Neural crest cell (in vitro differentiated cells): ENCODE measurements around the gene RELL1. TPM values are rescaled to one million over a fixed set of nuclear protein-coding genes. Genes with fewer than 3 reads are reported as not detected.

Source experiments
- DNase-seq: peaks from one replicate; pipeline ENCODE4 v3.0.0; 2021; ENCODE audit warnings: low read depth, mixed read lengths, low spot score
- H3K27ac Mint-ChIP-seq: one replicate; pipeline ENCODE4 v1.8.0; 2021; ENCODE audit warnings: mild to moderate bottlenecking, mixed read lengths; ENCODE audit not compliant: unreplicated experiment
- H3K27me3 Mint-ChIP-seq: 2 replicates; pipeline ENCODE4 v1.8.0; 2021; ENCODE audit warnings: low read depth, mild to moderate bottlenecking, mixed read lengths
- H3K36me3 Mint-ChIP-seq: 2 replicates; pipeline ENCODE4 v1.8.0; 2021; ENCODE audit warnings: low read depth, mild to moderate bottlenecking, mixed read lengths
- H3K4me1 Mint-ChIP-seq: 2 replicates; pipeline ENCODE4 v1.8.0; 2021; ENCODE audit warnings: mixed read lengths
- H3K4me3 Mint-ChIP-seq: one replicate; pipeline ENCODE4 v1.8.0; 2021; ENCODE audit warnings: mild to moderate bottlenecking, mixed read lengths
- H3K9me3 Mint-ChIP-seq: 2 replicates; pipeline ENCODE4 v1.8.0; 2021; ENCODE audit warnings: mixed read lengths
- CTCF ChIP-seq: fragments of 200-600 bp; sonication (generic); conservative IDR thresholded peaks from 2 replicates; pipeline ENCODE4 v1.5.0; 2021; ENCODE audit warnings: antibody characterized with exemption, mild to moderate bottlenecking
- total RNA-seq: library from RNA; stranded (reverse); gene quantifications from 2 replicates; pipeline ENCODE4 v1.2.1, GENCODE V29; 2021

The RELL1 gene
- total RNA-seq, 1 donor from 2014 or later = 30.3 TPM

DNA sequence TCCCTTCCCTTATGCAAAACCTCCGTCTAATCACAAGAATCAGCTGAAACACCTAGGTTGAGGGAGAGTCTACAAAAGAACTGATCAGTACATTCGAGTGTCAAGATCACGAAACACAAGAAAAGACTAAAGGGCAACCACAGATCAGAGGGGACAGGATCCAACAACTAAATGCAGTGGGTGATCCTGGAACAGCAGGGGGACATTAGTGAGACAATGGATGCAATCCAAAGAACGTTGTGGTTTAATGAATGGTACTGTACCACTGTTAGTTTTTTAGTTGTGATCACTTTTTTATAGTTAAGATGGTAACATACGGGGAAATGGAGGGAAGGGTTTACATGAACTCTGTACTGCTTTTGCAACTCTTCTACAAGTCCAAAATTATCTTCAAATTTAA lies 79.2 kb downstream of the RELL1 start:
- no peak for TF ChIP-seq CTCF
- Mint-ChIP-seq H3K27me3 (no peaks in the 10 kb centered on the region), H3K27ac (no peak overlapping the region), H3K36me3 (peaks cover 31% of the 10 kb centered on the region), H3K4me1 (peaks cover 16% of the 10 kb centered on the region), H3K9me3 (peaks cover 10% of the 10 kb centered on the region), H3K4me3 (no peak overlapping the region)
- no peak for DNase-seq

DNA sequence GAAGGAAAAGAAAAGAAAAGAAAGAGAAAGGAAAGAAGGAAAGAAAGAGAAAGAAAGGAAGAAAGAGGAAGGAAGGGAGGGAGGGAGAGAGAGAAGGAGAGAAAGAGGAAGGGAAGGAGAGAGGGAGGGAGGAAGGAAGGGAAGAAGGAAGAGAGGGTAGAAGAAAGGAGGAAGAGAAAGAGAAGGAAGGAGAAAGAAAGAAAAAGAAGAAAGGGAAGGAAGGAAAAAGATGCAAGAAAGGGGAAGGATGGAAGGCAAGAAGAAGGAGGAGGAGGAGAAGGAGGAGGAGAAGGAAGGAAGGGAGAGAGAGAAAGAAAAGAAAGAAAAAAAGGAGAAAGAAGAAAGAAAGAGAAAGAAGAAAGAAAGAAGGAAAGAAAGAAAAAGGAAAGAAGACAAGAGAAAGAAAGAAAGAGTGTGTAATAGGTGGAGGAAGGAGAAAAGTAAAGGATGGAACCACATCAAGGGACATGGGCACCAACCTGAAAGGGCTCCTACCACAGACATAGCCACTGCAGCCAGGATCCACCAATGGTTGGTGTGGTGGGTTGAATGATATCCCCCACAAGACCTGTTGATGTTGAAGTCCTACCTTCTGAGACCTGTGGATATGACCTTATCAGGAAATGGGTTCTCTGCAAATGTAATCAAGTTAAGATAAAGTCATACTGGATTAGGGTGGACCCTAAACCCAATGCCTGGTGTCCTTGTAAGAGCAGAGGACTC lies 80.2 kb downstream of the RELL1 start:
- Mint-ChIP-seq H3K36me3 (peaks cover 31% of the 10 kb centered on the region), H3K4me1 (peaks cover 20% of the 10 kb centered on the region), H3K27ac (no peak overlapping the region), H3K9me3 (peaks cover 10% of the 10 kb centered on the region), H3K27me3 (no peaks in the 10 kb centered on the region), H3K4me3 (no peak overlapping the region)
- DNase-seq = no peak
- no peak for TF ChIP-seq CTCF

DNA sequence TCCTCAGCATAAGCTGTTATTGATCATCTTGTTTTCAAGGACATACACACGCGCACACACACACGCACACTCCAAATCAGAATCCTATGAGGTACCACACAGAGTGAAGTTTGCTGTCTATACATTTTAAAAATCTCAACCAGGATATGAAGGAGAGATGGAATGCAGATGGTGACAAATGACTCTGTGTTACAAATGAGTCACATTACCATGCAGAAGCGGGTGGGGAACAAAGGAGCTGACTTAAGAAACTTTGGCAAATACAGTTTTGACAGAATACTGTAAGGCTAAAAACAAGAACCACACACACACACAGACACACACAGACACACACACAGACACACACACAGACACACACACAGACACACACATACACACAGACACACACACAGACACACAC lies 81.7 kb downstream of the RELL1 start:
- Mint-ChIP-seq H3K9me3 (peaks cover 9% of the 10 kb centered on the region), H3K4me1 (peaks cover 23% of the 10 kb centered on the region), H3K36me3 (peaks cover 20% of the 10 kb centered on the region), H3K27me3 (no peaks in the 10 kb centered on the region), H3K4me3 (no peak overlapping the region), H3K27ac (no peak overlapping the region)
- no peak for DNase-seq
- TF ChIP-seq CTCF = no peak

GRCh38 chr4:37603711-37604110 lies 82.5 kb downstream of the RELL1 start:
- Mint-ChIP-seq H3K4me3 (no peak overlapping the region), H3K4me1 (peaks cover 23% of the 10 kb centered on the region), H3K36me3 (peaks cover 13% of the 10 kb centered on the region), H3K9me3 (peaks cover 4% of the 10 kb centered on the region), H3K27me3 (no peaks in the 10 kb centered on the region), H3K27ac (no peak overlapping the region)
- DNase-seq = no peak
- TF ChIP-seq CTCF = no peak

- TF ChIP-seq CTCF = peak; percentile 95
- H3K9me3 Mint-ChIP-seq = peaks cover 4% of the 10 kb centered on the region
- peak; percentile 94 for DNase-seq
- peaks cover 23% of the 10 kb centered on the region for H3K4me1 Mint-ChIP-seq
- no peak overlapping the region for H3K27ac Mint-ChIP-seq
- H3K27me3 Mint-ChIP-seq = no peaks in the 10 kb centered on the region
- no peak overlapping the region for H3K4me3 Mint-ChIP-seq
- peaks cover 10% of the 10 kb centered on the region for H3K36me3 Mint-ChIP-seq
These were observed 83.1 kb downstream of the RELL1 start for GRCh38 chr4:37603070-37603468.
